HCT116 (cell line): ENCODE measurements around the gene STRN3. TPM values are rescaled to one million over a fixed set of nuclear protein-coding genes. Genes with fewer than 3 reads are reported as not detected.

Experiments
- ATAC-seq: fragments of 200-7000 bp; cut with Tn5 transposase; 2 replicates; pipeline ENCODE4 v1.9.1; 2020; ENCODE audit warnings: mild to moderate bottlenecking, moderate library complexity
- BruUV-seq: library from RNA; stranded (reverse); fragments of 400-500 nt; replicated peaks from 2 replicates; lab custom pipeline; 2021; lab: Mats Ljungman, UMichigan
- CTCF ChIA-PET: fragments of 300-600 bp; sonication (Branson Sonifier 250); formaldehyde crosslinking; loops from one replicate; lab custom pipeline; 2021; ENCODE audit warnings: antibody characterized with exemption; lab: Charles Lee
- POLR2A ChIA-PET: fragments of 300-600, 350-600 bp; sonication (Branson Sonifier 250); formaldehyde crosslinking; loops from one replicate; lab custom pipeline; 2021; ENCODE audit warnings: antibody characterized with exemption; lab: Charles Lee
- RAD21 ChIA-PET, 2 experiments: fragments of 300-600 bp; sonication (Branson Sonifier 250); formaldehyde crosslinking; loops; one replicate each; lab custom pipeline; 2023; ENCODE audit warnings: low total read pairs in 2 of 2; ENCODE audit not compliant: uncharacterized antibody in 2 of 2, unreplicated experiment in 2 of 2, low non-redundant PET in 1 of 2; lab: Charles Lee
- DNase-seq: peaks from one replicate; pipeline ENCODE4 v3.0.0-alpha.2; 2010; ENCODE audit warnings: low read depth, low spot score
- H2AFZ ChIP-seq: fragments of 200-600 bp; shearing (Covaris generic), sonication (generic); 2 replicates; pipeline ENCODE4 v1.6.1; 2017; ENCODE audit warnings: low read depth, mixed run types, mixed read lengths, antibody characterized with exemption, low read length; ENCODE audit not compliant: poor library complexity, severe bottlenecking
- H3K27ac ChIP-seq: 2 replicates; pipeline ENCODE4 v1.5.1; 2012; ENCODE audit warnings: low read depth, low read length
- H3K27me3 ChIP-seq: fragments of 200-600 bp; sonication (generic); 2 replicates; pipeline ENCODE4 v1.6.1; 2016; ENCODE audit warnings: mixed run types, low read length, mixed read lengths; ENCODE audit not compliant: insufficient read depth
- H3K36me3 ChIP-seq, 2 experiments: fragments of 200-500 bp in 1 of 2; fragments of 200-600 bp in 1 of 2; sonication (Bioruptor generic) in 1 of 2; sonication (generic) in 1 of 2; 2 replicates each; pipeline versions ENCODE4 v1.5.1 to v1.6.1; 2014 to 2016; ENCODE audit warnings: low read length in 2 of 2, inconsistent platforms in 1 of 2, mixed read lengths in 1 of 2, mixed run types in 1 of 2; ENCODE audit not compliant: insufficient read depth in 2 of 2, control insufficient read depth in 1 of 2
- H3K4me1 ChIP-seq, 2 experiments: fragments of 200-600 bp in 1 of 2; sonication (generic) in 1 of 2; 2 replicates each; pipeline versions ENCODE4 v1.5.1 to v1.6.1; 2012 to 2017; ENCODE audit warnings: low read length in 2 of 2, inconsistent platforms in 1 of 2, mild to moderate bottlenecking in 1 of 2, mixed read lengths in 1 of 2, mixed run types in 1 of 2, moderate library complexity in 1 of 2; ENCODE audit not compliant: insufficient read depth in 2 of 2, control insufficient read depth in 1 of 2
- H3K4me2 ChIP-seq: fragments of 200-600 bp; sonication (generic); 2 replicates; pipeline ENCODE4 v1.6.1; 2017; ENCODE audit warnings: mixed run types, low read length, mixed read lengths
- H3K4me3 ChIP-seq, 2 experiments: fragments of 200-600 bp in 1 of 2; sonication (generic) in 1 of 2; replicated peaks in 1 of 2; 2 replicates each; pipeline ENCODE4 v1.5.1; 2011 to 2016; ENCODE audit warnings: low read length in 2 of 2, control low read depth in 1 of 2, low read depth in 1 of 2, mild to moderate bottlenecking in 1 of 2, mixed read lengths in 1 of 2, mixed run types in 1 of 2
- H3K79me2 ChIP-seq: fragments of 200-600 bp; sonication (generic); 2 replicates; pipeline ENCODE4 v1.6.1; 2017; ENCODE audit warnings: mild to moderate bottlenecking, mixed run types, low read length, moderate library complexity, mixed read lengths; ENCODE audit not compliant: insufficient read depth
- H3K9ac ChIP-seq: fragments of 200-600 bp; sonication (generic); 2 replicates; pipeline ENCODE4 v1.6.1; 2016; ENCODE audit warnings: low read length, mixed read lengths
- H3K9me2 ChIP-seq: fragments of 200-600 bp; sonication (generic), shearing (Covaris generic); 2 replicates; pipeline ENCODE4 v1.6.1; 2017; ENCODE audit warnings: mixed run types, mild to moderate bottlenecking, moderate library complexity; ENCODE audit not compliant: insufficient read depth
- H3K9me3 ChIP-seq, 2 experiments: fragments of 200-500 bp in 1 of 2; fragments of 200-600 bp in 1 of 2; sonication (Bioruptor generic) in 1 of 2; sonication (generic) in 1 of 2; 2 replicates each; pipeline ENCODE4 v1.6.1; 2014 to 2017; ENCODE audit warnings: low read length in 2 of 2, mixed read lengths in 2 of 2, inconsistent platforms in 1 of 2, low read depth in 1 of 2, mild to moderate bottlenecking in 1 of 2, mixed run types in 1 of 2, moderate library complexity in 1 of 2; ENCODE audit not compliant: control insufficient read depth in 1 of 2, insufficient read depth in 1 of 2
- H4K20me1 ChIP-seq: fragments of 200-600 bp; sonication (generic), shearing (Covaris generic); 2 replicates; pipeline ENCODE4 v1.6.1; 2017; ENCODE audit warnings: mixed run types, mild to moderate bottlenecking, moderate library complexity; ENCODE audit not compliant: insufficient read depth
- CEBPB ChIP-seq: IDR thresholded peaks from 2 replicates; pipeline ENCODE4 v1.6.1; 2012; ENCODE audit warnings: low read depth
- EGR1 ChIP-seq: IDR thresholded peaks from 2 replicates; pipeline ENCODE4 v1.6.1; 2012; ENCODE audit warnings: low read depth
- EZH2 ChIP-seq: fragments of 200-600 bp; sonication (generic); IDR thresholded peaks from 2 replicates; pipeline ENCODE4 v1.6.1; 2017; ENCODE audit warnings: antibody characterized with exemption, mixed run types
- EZH2phosphoT487 ChIP-seq: fragments of 200-600 bp; IDR thresholded peaks from 2 replicates; pipeline ENCODE4 v1.6.1; 2018; ENCODE audit warnings: antibody characterized with exemption, borderline replicate concordance
- FOSL1 ChIP-seq: IDR thresholded peaks from 2 replicates; pipeline ENCODE4 v1.6.1; 2012; ENCODE audit warnings: low read depth
- POLR2AphosphoS5 ChIP-seq: IDR thresholded peaks from 2 replicates; pipeline ENCODE4 v1.6.1; 2011; ENCODE audit warnings: mild to moderate bottlenecking, low read depth, low read length, moderate library complexity
- RAD21 ChIP-seq: IDR thresholded peaks from 2 replicates; pipeline ENCODE4 v1.6.1; 2012; ENCODE audit warnings: low read depth, mild to moderate bottlenecking
- SIN3A ChIP-seq: IDR thresholded peaks from 2 replicates; pipeline ENCODE4 v1.6.1; 2012; ENCODE audit warnings: low read depth
- SP1 ChIP-seq: IDR thresholded peaks from 2 replicates; pipeline ENCODE4 v1.6.1; 2012; ENCODE audit warnings: low read depth
- SRF ChIP-seq: IDR thresholded peaks from 2 replicates; pipeline ENCODE4 v1.6.1; 2012; ENCODE audit warnings: low read depth
- TCF7L2 ChIP-seq: IDR thresholded peaks from 2 replicates; pipeline ENCODE4 v1.7.0; 2011; ENCODE audit warnings: borderline replicate concordance, inconsistent platforms; ENCODE audit not compliant: insufficient read depth, insufficient read length; ENCODE audit errors: extremely low read depth
- YY1 ChIP-seq: IDR thresholded peaks from 2 replicates; pipeline ENCODE4 v1.6.1; 2011; ENCODE audit warnings: low read length, low read depth, moderate library complexity, mild to moderate bottlenecking; ENCODE audit not compliant: insufficient replicate concordance; ENCODE audit errors: extremely low read depth
- ZNF274 ChIP-seq: fragments of 200-500 bp; sonication (Bioruptor generic); IDR thresholded peaks from 2 replicates; pipeline ENCODE4 v1.6.1; 2014; ENCODE audit warnings: mild to moderate bottlenecking, low read depth, low read length, inconsistent platforms
- intact Hi-C: fragments of 100-400 bp; cut with micrococcal nuclease; formaldehyde crosslinking; loops from 2 replicates; pipeline ENCODE4 v1.10.0; 2022
- total RNA-seq: library from RNA; stranded (reverse); gene quantifications from one replicate; pipeline ENCODE4 v1.2.1, GENCODE V29; 2021; ENCODE audit not compliant: unreplicated experiment
- TF ChIP-seq, protein P1 (sequence below): IDR thresholded peaks from 2 replicates; pipeline ENCODE4 v1.6.1; 2012
- TF ChIP-seq, protein P2 (sequence below): IDR thresholded peaks from 2 replicates; pipeline ENCODE4 v1.6.1; 2011; ENCODE audit warnings: mild to moderate bottlenecking, low read length, moderate library complexity; ENCODE audit not compliant: insufficient replicate concordance; ENCODE audit errors: extremely low read depth
- TF ChIP-seq, protein P3 (sequence below): IDR thresholded peaks from 2 replicates; pipeline ENCODE4 v1.6.1; 2012; ENCODE audit warnings: low read depth

STRN3 gene
- total RNA-seq, 1 experiment from 2014 or later = 43.4 TPM

DNA sequence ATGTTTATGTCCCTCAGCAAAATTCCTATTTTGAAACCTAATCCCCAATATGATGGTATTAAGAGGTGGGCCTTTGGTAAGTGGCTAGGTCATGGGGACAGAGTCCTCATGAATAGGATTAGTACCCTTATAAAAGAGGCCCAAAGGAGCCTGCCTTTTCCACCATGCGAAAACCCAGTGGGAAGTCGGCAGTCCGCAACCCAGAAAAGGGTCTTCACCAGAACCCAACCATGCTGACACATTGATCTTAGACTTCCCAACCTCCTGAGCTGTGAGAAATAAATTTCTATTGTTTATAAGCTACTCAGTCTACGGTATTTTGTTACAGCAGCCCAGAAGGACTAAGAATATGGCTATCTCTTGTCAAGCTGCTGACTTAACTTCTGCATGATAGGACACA is 85.3 kb downstream of the STRN3 start:
- H3K4me3 ChIP-seq = no peak overlapping the region
- CTCF ChIA-PET = no interaction called here
- H3K4me1 ChIP-seq = no peaks in the 10 kb centered on the region
- no peaks in the 10 kb centered on the region for H4K20me1 ChIP-seq
- intact Hi-C loops = no loop called here
- BruUV-seq = no TSS peak
- H3K9ac ChIP-seq = no peak overlapping the region
- TF ChIP-seq SIN3A (no peak), EZH2 (no peak), FOSL1 (no peak), YY1 (no peak), RAD21 (no peak), TCF7L2 (no peak), ZNF274 (no peak), EZH2phosphoT487 (no peak), CEBPB (no peak)
- TF ChIP-seq, protein P1, sequence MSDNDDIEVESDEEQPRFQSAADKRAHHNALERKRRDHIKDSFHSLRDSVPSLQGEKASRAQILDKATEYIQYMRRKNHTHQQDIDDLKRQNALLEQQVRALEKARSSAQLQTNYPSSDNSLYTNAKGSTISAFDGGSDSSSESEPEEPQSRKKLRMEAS = no peak
- POLR2A ChIA-PET = no interaction called here
- H3K79me2 ChIP-seq = peaks cover 31% of the 10 kb centered on the region
- H3K9me3 ChIP-seq = no peaks in the 10 kb centered on the region
- no peak for DNase-seq
- ATAC-seq = no peak
- no peak overlapping the region for H3K4me2 ChIP-seq
- H3K36me3 ChIP-seq = peaks cover 0 to 19% of the 10 kb centered on the region in 2 experiments; a peak in 2 of 4 replicates
- no peaks in the 10 kb centered on the region for H3K27me3 ChIP-seq
- no peaks in the 10 kb centered on the region for H3K9me2 ChIP-seq
- no peak overlapping the region for H3K27ac ChIP-seq
- RAD21 ChIA-PET = no interaction called here
- no peak overlapping the region for H2AFZ ChIP-seq

DNA sequence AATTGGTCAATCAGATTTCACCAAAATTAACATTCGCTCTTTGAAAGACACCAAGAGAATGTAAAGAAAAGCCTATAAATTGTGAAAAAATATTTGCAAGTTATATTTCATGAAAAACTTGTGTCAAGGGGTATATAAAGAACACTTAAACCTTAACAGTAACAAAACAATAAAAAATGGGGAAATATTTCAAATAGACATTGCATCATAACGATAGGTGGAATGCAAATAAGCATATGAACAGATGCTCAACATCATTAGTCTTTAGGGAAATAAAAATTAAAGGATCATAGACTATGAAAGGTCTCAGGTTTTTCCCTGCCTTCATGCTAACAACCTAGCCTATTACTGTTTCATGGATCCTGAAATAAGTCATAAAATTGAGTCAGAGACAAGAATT is 87.6 kb downstream of the STRN3 start:
- Histone ChIP-seq H3K4me3 (no peak overlapping the region), H3K27me3 (no peaks in the 10 kb centered on the region), H3K27ac (no peak overlapping the region), H3K9me3 (no peaks in the 10 kb centered on the region), H3K9ac (no peak overlapping the region), H4K20me1 (no peaks in the 10 kb centered on the region), H3K79me2 (peaks cover 30% of the 10 kb centered on the region), H3K36me3 (peaks cover 10 to 25% of the 10 kb centered on the region in 2 experiments; a peak in 3 of 4 replicates), H3K4me1 (no peaks in the 10 kb centered on the region), H3K4me2 (no peak overlapping the region), H2AFZ (no peak overlapping the region), H3K9me2 (no peaks in the 10 kb centered on the region)
- BruUV-seq = no TSS peak
- no peak for ATAC-seq
- intact Hi-C loops = no loop called here
- ChIA-PET RAD21 (no interaction called here), POLR2A (no interaction called here), CTCF (no interaction called here)
- no peak for DNase-seq
- TF ChIP-seq POLR2AphosphoS5 (no peak), SP1 (no peak), CEBPB (no peak), ZNF274 (no peak), SRF (no peak), EGR1 (no peak), EZH2 (no peak)
- TF ChIP-seq, protein P1 = no peak
- TF ChIP-seq, protein P2, sequence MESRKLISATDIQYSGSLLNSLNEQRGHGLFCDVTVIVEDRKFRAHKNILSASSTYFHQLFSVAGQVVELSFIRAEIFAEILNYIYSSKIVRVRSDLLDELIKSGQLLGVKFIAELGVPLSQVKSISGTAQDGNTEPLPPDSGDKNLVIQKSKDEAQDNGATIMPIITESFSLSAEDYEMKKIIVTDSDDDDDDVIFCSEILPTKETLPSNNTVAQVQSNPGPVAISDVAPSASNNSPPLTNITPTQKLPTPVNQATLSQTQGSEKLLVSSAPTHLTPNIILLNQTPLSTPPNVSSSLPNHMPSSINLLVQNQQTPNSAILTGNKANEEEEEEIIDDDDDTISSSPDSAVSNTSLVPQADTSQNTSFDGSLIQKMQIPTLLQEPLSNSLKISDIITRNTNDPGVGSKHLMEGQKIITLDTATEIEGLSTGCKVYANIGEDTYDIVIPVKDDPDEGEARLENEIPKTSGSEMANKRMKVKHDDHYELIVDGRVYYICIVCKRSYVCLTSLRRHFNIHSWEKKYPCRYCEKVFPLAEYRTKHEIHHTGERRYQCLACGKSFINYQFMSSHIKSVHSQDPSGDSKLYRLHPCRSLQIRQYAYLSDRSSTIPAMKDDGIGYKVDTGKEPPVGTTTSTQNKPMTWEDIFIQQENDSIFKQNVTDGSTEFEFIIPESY = no peak
- TF ChIP-seq, protein P3, sequence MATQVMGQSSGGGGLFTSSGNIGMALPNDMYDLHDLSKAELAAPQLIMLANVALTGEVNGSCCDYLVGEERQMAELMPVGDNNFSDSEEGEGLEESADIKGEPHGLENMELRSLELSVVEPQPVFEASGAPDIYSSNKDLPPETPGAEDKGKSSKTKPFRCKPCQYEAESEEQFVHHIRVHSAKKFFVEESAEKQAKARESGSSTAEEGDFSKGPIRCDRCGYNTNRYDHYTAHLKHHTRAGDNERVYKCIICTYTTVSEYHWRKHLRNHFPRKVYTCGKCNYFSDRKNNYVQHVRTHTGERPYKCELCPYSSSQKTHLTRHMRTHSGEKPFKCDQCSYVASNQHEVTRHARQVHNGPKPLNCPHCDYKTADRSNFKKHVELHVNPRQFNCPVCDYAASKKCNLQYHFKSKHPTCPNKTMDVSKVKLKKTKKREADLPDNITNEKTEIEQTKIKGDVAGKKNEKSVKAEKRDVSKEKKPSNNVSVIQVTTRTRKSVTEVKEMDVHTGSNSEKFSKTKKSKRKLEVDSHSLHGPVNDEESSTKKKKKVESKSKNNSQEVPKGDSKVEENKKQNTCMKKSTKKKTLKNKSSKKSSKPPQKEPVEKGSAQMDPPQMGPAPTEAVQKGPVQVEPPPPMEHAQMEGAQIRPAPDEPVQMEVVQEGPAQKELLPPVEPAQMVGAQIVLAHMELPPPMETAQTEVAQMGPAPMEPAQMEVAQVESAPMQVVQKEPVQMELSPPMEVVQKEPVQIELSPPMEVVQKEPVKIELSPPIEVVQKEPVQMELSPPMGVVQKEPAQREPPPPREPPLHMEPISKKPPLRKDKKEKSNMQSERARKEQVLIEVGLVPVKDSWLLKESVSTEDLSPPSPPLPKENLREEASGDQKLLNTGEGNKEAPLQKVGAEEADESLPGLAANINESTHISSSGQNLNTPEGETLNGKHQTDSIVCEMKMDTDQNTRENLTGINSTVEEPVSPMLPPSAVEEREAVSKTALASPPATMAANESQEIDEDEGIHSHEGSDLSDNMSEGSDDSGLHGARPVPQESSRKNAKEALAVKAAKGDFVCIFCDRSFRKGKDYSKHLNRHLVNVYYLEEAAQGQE = no peak
